ENCODE measurements around the gene GSAP.

DNA sequence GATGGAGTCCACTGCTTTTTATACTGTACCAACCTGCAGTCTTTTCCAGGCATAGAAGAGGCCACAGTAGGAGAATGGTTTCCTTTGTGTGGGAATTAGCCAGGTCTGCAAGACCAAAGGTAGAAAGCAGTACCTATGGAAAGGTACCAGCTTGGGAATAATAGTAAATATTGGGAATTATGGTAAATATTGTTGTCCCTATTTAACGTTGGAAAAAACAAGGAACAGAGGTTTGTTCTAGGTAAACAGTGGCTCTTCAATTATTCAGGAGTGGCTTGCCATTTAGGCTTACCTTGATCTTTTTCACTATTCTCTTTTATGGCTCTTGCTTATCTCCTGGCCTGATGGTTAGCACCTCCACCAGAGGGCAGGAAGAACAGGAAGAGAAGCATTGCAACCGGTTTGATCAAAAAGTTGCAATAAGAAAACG, 43.9 kb upstream of the GSAP start:
- TF ChIP-seq, protein P1, sequence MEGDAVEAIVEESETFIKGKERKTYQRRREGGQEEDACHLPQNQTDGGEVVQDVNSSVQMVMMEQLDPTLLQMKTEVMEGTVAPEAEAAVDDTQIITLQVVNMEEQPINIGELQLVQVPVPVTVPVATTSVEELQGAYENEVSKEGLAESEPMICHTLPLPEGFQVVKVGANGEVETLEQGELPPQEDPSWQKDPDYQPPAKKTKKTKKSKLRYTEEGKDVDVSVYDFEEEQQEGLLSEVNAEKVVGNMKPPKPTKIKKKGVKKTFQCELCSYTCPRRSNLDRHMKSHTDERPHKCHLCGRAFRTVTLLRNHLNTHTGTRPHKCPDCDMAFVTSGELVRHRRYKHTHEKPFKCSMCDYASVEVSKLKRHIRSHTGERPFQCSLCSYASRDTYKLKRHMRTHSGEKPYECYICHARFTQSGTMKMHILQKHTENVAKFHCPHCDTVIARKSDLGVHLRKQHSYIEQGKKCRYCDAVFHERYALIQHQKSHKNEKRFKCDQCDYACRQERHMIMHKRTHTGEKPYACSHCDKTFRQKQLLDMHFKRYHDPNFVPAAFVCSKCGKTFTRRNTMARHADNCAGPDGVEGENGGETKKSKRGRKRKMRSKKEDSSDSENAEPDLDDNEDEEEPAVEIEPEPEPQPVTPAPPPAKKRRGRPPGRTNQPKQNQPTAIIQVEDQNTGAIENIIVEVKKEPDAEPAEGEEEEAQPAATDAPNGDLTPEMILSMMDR (IDR thresholded peaks at IDR 0.05): no peak
- TF ChIP-seq MYBL2 (CRISPR knock-in tag; IDR thresholded peaks at IDR 0.05): no peak
- TF ChIP-seq, protein P2, sequence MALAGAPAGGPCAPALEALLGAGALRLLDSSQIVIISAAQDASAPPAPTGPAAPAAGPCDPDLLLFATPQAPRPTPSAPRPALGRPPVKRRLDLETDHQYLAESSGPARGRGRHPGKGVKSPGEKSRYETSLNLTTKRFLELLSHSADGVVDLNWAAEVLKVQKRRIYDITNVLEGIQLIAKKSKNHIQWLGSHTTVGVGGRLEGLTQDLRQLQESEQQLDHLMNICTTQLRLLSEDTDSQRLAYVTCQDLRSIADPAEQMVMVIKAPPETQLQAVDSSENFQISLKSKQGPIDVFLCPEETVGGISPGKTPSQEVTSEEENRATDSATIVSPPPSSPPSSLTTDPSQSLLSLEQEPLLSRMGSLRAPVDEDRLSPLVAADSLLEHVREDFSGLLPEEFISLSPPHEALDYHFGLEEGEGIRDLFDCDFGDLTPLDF (CRISPR knock-in tag; IDR thresholded peaks at IDR 0.05): no peak
- TF ChIP-seq, protein P3, sequence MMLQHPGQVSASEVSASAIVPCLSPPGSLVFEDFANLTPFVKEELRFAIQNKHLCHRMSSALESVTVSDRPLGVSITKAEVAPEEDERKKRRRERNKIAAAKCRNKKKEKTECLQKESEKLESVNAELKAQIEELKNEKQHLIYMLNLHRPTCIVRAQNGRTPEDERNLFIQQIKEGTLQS (CRISPR knock-in tag; conservative IDR thresholded peaks at IDR 0.05): no peak
- TF ChIP-seq FOXP1 (CRISPR knock-in tag; IDR thresholded peaks at IDR 0.05; ENCODE audit: borderline replicate concordance): no peak
- TF ChIP-seq, protein P4, sequence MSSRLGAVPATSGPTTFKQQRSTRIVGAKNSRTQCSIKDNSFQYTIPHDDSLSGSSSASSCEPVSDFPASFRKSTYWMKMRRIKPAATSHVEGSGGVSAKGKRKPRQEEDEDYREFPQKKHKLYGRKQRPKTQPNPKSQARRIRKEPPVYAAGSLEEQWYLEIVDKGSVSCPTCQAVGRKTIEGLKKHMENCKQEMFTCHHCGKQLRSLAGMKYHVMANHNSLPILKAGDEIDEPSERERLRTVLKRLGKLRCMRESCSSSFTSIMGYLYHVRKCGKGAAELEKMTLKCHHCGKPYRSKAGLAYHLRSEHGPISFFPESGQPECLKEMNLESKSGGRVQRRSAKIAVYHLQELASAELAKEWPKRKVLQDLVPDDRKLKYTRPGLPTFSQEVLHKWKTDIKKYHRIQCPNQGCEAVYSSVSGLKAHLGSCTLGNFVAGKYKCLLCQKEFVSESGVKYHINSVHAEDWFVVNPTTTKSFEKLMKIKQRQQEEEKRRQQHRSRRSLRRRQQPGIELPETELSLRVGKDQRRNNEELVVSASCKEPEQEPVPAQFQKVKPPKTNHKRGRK (CRISPR knock-in tag; IDR thresholded peaks at IDR 0.05; ENCODE audit: borderline replicate concordance): no peak
- TF ChIP-seq MXD4 (CRISPR knock-in tag; IDR thresholded peaks at IDR 0.05; ENCODE audit: borderline replicate concordance): no peak
